Smooth muscle cell (in vitro differentiated cells): ENCODE results near the gene PROM2. TPM values are rescaled to one million over a fixed set of nuclear protein-coding genes. Genes with fewer than 3 reads are reported as not detected.

Source experiments
- DNase-seq: peaks from one replicate; lab custom pipeline; 2025; ENCODE audit not compliant: unreplicated experiment; lab: John Stamatoyannopoulos, UW
- H2AFZ ChIP-seq: fragments of 200-600 bp; sonication (generic); 2 replicates; pipeline ENCODE4 v1.6.0; 2016; ENCODE audit warnings: antibody characterized with exemption, low read depth, mild to moderate bottlenecking
- H3F3A ChIP-seq: fragments of 200-600 bp; sonication (generic); 2 replicates; pipeline ENCODE4 v1.6.0; 2017; ENCODE audit warnings: antibody characterized with exemption, low read depth
- H3K27ac ChIP-seq: fragments of 200-600 bp; sonication (generic); 2 replicates; pipeline ENCODE4 v1.5.1; 2016; ENCODE audit warnings: low read depth, mild to moderate bottlenecking
- H3K27me3 ChIP-seq: fragments of 200-600 bp; sonication (generic); 2 replicates; pipeline ENCODE4 v1.6.1; 2016; ENCODE audit warnings: low read depth, mild to moderate bottlenecking
- H3K36me3 ChIP-seq: fragments of 200-600 bp; sonication (generic); 2 replicates; pipeline ENCODE4 v1.5.1; 2016; ENCODE audit warnings: low read depth
- H3K4me1 ChIP-seq: fragments of 200-600 bp; sonication (generic); 2 replicates; pipeline ENCODE4 v1.5.1; 2016; ENCODE audit warnings: low read depth
- H3K4me2 ChIP-seq: fragments of 200-600 bp; sonication (generic); 2 replicates; pipeline ENCODE4 v1.6.0; 2016; ENCODE audit warnings: mild to moderate bottlenecking
- H3K4me3 ChIP-seq: fragments of 200-600 bp; sonication (generic); 2 replicates; pipeline ENCODE4 v1.5.1; 2016; ENCODE audit warnings: mild to moderate bottlenecking
- H3K79me2 ChIP-seq: fragments of 200-600 bp; sonication (generic); 2 replicates; pipeline ENCODE4 v1.6.0; 2016; ENCODE audit warnings: low read depth, mild to moderate bottlenecking
- H3K9ac ChIP-seq: fragments of 200-600 bp; sonication (generic); 2 replicates; pipeline ENCODE4 v1.6.0; 2016; ENCODE audit warnings: low read depth
- H3K9me3 ChIP-seq: fragments of 200-600 bp; sonication (generic); replicated peaks from 2 replicates; pipeline ENCODE4 v1.5.1; 2016; ENCODE audit warnings: low read depth
- H4K20me1 ChIP-seq: fragments of 200-600 bp; sonication (generic); 2 replicates; pipeline ENCODE4 v1.6.0; 2016; ENCODE audit warnings: low read depth
- WGBS: methylation state at CpG from one replicate; pipeline ENCODE4 v1.1.7; 2016; ENCODE audit warnings: low lambda C conversion rate; 5-methylcytosine and 5-hydroxymethylcytosine counted together
- polyA plus RNA-seq: library from polyadenylated mRNA; unstranded; fragments of >200 nt; fragmentation: Nextera tagmentation; extraction: Ambion mirVana; gene quantifications from 2 replicates; pipeline ENCODE4 v1.2.1, GENCODE V29; 2016
- total RNA-seq: library from RNA; depleted of rRNA; stranded (reverse); fragments of >200 nt; gene quantifications from 2 replicates; pipeline ENCODE4 v1.2.3, GENCODE V29; 2014
- TF ChIP-seq, protein P1 (sequence below): fragments of 200-600 bp; sonication (generic); IDR thresholded peaks from 2 replicates; pipeline ENCODE4 v1.5.1; 2017; ENCODE audit warnings: borderline replicate concordance, mild to moderate bottlenecking, antibody characterized with exemption; ENCODE audit not compliant: insufficient read depth, poor library complexity, severe bottlenecking

The PROM2 gene
- total and polyA plus RNA-seq, 2 experiments from 2014 or later: 0.70 to 4.2 TPM

DNA sequence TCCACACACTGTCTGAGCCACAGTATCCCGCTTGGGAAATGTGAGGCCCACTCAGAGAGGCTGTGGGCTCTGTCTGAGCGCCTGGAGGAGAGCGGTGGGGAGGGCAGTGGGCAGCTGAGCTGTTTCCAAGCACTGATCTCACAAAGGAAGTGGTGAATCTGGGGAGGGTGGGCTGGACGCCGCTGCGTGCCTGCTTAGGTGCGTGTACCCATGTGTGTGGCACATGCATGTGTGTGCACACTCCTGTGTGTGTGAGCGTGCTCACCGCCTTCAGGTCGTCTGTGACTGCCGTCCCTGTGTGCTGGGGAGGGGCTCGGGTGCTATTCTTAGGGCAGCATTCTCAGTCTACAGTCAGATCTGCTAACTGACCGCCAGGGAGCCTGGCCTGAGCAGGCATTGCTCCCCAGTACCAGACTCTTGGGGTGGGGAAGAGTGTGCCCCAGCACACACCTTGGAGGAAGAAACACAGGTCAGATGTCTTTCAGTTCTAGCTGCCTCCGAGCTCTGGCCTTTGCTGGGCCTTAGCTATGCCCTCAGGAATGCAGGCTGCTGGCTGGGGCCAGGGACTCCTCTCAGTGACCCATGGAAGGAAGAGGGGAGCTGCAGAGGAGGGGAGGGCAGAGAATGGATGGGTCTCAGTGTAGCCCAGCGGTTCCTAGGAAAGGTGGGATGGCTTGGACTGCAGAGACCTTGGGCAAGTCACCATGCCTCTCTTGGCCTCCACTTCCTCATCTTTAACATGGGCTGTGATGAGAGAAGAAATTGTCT lies 54.3 kb downstream of the PROM2 start:
- H3K27ac ChIP-seq: no peak overlapping the region
- no peak overlapping the region for H3K9ac ChIP-seq
- no peaks in the 10 kb centered on the region for H3K79me2 ChIP-seq
- H2AFZ ChIP-seq: no peak overlapping the region
- no peaks in the 10 kb centered on the region for H4K20me1 ChIP-seq
- H3F3A ChIP-seq: no peaks in the 10 kb centered on the region
- no peaks in the 10 kb centered on the region for H3K36me3 ChIP-seq
- 79% methylated on average over 15 of the region's 15 CpGs for WGBS
- H3K4me3 ChIP-seq: no peak overlapping the region
- H3K4me2 ChIP-seq: no peak overlapping the region
- no peaks in the 10 kb centered on the region for H3K9me3 ChIP-seq
- TF ChIP-seq, protein P1, sequence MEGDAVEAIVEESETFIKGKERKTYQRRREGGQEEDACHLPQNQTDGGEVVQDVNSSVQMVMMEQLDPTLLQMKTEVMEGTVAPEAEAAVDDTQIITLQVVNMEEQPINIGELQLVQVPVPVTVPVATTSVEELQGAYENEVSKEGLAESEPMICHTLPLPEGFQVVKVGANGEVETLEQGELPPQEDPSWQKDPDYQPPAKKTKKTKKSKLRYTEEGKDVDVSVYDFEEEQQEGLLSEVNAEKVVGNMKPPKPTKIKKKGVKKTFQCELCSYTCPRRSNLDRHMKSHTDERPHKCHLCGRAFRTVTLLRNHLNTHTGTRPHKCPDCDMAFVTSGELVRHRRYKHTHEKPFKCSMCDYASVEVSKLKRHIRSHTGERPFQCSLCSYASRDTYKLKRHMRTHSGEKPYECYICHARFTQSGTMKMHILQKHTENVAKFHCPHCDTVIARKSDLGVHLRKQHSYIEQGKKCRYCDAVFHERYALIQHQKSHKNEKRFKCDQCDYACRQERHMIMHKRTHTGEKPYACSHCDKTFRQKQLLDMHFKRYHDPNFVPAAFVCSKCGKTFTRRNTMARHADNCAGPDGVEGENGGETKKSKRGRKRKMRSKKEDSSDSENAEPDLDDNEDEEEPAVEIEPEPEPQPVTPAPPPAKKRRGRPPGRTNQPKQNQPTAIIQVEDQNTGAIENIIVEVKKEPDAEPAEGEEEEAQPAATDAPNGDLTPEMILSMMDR: no peak
- no peaks in the 10 kb centered on the region for H3K4me1 ChIP-seq
- no peak for DNase-seq
- no peaks in the 10 kb centered on the region for H3K27me3 ChIP-seq

DNA sequence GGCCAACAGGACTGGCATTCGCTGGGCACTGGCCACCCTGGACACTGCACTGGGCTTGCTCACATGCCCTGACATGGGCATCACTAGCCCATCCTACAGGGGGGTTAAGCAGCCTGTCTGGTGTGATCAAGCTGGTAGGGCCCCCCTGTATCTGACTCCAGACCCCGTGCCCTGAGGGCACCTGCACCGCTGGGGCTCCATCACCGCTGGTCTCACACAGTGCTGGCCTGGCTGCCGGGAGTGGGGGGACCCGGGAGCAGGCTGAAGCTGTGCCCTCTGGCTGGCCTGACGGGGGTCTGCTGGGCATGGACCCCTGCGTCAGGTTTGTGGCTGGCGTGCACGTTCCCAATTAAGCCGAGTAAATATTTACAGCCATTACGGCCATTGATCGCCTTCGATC lies 55.2 kb downstream of the PROM2 start:
- no peak overlapping the region for H3K27ac ChIP-seq
- no peaks in the 10 kb centered on the region for H3K36me3 ChIP-seq
- no peak for DNase-seq
- no peaks in the 10 kb centered on the region for H4K20me1 ChIP-seq
- no peak overlapping the region for H2AFZ ChIP-seq
- H3K9ac ChIP-seq: no peak overlapping the region
- H3K27me3 ChIP-seq: no peaks in the 10 kb centered on the region
- no peaks in the 10 kb centered on the region for H3K79me2 ChIP-seq
- H3K4me3 ChIP-seq: no peak overlapping the region
- WGBS: 93% methylated on average over 14 of the region's 14 CpGs
- no peaks in the 10 kb centered on the region for H3F3A ChIP-seq
- no peak overlapping the region for H3K4me2 ChIP-seq
- H3K9me3 ChIP-seq: no peaks in the 10 kb centered on the region
- TF ChIP-seq, protein P1: no peak
- no peaks in the 10 kb centered on the region for H3K4me1 ChIP-seq

DNA sequence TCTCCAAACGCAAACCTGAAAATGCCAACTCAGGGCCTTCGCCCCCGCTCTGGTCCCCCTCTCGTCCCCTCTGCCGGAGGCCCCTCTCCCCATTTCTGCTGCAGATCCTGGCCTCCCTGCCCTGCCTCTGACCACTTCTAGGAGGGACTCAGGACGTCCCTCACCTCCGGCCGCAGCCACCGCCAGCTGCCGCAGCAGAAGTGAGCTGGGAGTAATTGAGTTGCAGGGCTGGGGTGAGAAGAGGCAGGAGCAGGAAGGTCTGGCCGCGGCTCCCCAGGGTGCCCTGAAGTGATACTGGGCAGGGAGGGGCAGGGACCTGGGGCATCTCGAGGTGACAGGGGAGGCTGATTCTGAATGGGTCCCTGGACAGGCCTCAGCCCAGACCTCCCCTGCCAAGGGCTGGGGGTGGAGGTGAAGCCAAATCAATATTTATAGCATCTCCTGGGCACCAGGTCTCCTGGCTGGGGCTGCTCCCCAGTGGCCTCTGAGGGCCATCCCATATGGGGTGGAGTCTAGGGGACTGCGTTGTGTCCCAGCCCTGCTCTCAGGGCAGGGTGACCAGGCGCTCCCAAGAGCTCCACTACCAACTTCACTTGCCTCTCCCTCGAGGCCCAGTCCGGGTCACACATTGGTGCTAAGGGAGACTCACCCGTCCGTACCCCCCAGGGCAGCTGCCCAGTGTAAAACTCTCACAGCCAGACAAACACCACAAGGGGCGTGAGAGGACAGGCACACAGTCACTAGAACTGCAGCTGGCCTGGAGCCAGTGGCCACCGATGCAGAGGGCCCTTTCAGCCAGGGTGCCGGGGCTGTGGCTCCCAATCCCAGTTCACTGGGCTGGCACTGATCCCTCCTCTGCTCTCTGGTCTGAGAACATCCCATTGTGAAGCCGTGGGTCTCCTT lies 55.9 kb downstream of the PROM2 start:
- Histone ChIP-seq H3K4me2 (no peak overlapping the region), H3K9me3 (no peaks in the 10 kb centered on the region), H4K20me1 (no peaks in the 10 kb centered on the region), H3K79me2 (no peaks in the 10 kb centered on the region), H3K9ac (no peak overlapping the region), H2AFZ (no peak overlapping the region), H3K4me1 (no peaks in the 10 kb centered on the region), H3K27me3 (no peaks in the 10 kb centered on the region), H3F3A (no peaks in the 10 kb centered on the region), H3K27ac (no peak overlapping the region), H3K4me3 (no peak overlapping the region), H3K36me3 (no peaks in the 10 kb centered on the region)
- TF ChIP-seq, protein P1: no peak
- 85% methylated on average over 23 of the region's 23 CpGs for WGBS
- DNase-seq: no peak
